Mucosa of descending colon (tissue), 3 donors: ENCODE measurements around the gene GDI1. TPM values are rescaled to one million over a fixed set of nuclear protein-coding genes. Genes with fewer than 3 reads are reported as not detected.

Source experiments
- ATAC-seq: fragments of 200-7000 bp; cut with Tn5 transposase; one replicate; pipeline ENCODE4 v1.9.1; 2020; ENCODE audit warnings: mild to moderate bottlenecking, moderate library complexity
- DNase-seq, 3 donors: peaks; one replicate each; pipeline ENCODE4 v3.0.0-alpha.2; 2020
- H3K36me3 ChIP-seq: fragments of 200-600 bp; one replicate; pipeline ENCODE4 v1.8.0; 2021; ENCODE audit warnings: low read depth, mild to moderate bottlenecking
- H3K4me1 ChIP-seq: fragments of 200-600 bp; one replicate; pipeline ENCODE4 v1.8.0; 2021; ENCODE audit warnings: low read depth, mild to moderate bottlenecking
- H3K4me3 ChIP-seq: fragments of 200-600 bp; one replicate; pipeline ENCODE4 v1.8.0; 2021; ENCODE audit warnings: mild to moderate bottlenecking
- H3K9me3 ChIP-seq: fragments of 200-600 bp; one replicate; pipeline ENCODE4 v1.8.0; 2021; ENCODE audit warnings: mild to moderate bottlenecking
- intact Hi-C, 2 donors: fragments of 100-400 bp; cut with DNase I in 1 of 2; cut with micrococcal nuclease in 1 of 2; formaldehyde crosslinking; loops; one replicate each; pipeline versions ENCODE4 v1.11.0 to v1.11.1; 2022; cut with DNase I, micrococcal nuclease
- total RNA-seq, 3 donors: library from RNA; stranded (reverse); fragmentation: NEBNext Ultra II Directional in 2 of 3; extraction: Animal tissue kit (Norgen Biotek cat#: 25700) in 2 of 3; gene quantifications; one replicate each; pipeline versions ENCODE4 v1.2.1 to v1.2.4, GENCODE V29; 2021 to 2023
- TF ChIP-seq, protein P1 (sequence below): fragments of 200-600 bp; IDR thresholded peaks from one replicate; pipeline ENCODE4 v1.8.0; 2022; ENCODE audit warnings: antibody characterized with exemption, mild to moderate bottlenecking
- donor health status: DM: no; HTN: no; CAD: no; lungs with moderate emphysema.
- donor health status: DM: no; HTN: no; CAD: no.
- donor health status: DM: no; HTN: yes; CAD: no.

GDI1 gene
- total RNA-seq, 3 donors from 2014 or later: 67.1 to 117 (median 68.1) TPM

DNA sequence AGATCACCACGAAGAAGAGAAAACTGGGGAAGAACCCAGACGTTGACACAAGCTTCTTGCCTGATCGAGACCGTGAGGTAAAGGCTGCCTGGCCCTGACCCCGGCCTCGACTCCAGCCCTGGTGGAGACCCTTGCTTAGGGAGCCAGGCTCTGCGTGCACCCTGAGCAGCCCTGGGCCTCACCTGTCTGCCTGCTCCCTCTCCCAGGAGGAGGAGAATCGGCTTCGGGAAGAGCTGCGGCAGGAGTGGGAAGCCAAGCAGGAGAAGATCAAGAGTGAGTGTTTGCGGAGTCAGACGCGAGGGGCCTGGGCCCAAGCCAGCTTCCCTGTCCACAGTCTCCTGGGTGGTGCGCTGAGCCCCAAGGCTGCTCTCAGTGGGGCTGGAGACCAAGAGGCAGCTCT lies 11.5 kb downstream of the GDI1 start:
- ATAC-seq: no peak
- TF ChIP-seq, protein P1, sequence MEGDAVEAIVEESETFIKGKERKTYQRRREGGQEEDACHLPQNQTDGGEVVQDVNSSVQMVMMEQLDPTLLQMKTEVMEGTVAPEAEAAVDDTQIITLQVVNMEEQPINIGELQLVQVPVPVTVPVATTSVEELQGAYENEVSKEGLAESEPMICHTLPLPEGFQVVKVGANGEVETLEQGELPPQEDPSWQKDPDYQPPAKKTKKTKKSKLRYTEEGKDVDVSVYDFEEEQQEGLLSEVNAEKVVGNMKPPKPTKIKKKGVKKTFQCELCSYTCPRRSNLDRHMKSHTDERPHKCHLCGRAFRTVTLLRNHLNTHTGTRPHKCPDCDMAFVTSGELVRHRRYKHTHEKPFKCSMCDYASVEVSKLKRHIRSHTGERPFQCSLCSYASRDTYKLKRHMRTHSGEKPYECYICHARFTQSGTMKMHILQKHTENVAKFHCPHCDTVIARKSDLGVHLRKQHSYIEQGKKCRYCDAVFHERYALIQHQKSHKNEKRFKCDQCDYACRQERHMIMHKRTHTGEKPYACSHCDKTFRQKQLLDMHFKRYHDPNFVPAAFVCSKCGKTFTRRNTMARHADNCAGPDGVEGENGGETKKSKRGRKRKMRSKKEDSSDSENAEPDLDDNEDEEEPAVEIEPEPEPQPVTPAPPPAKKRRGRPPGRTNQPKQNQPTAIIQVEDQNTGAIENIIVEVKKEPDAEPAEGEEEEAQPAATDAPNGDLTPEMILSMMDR: no peak
- Histone ChIP-seq H3K36me3 (no peaks in the 10 kb centered on the region), H3K9me3 (no peaks in the 10 kb centered on the region), H3K4me1 (peaks cover 6% of the 10 kb centered on the region), H3K4me3 (no peak overlapping the region)
- no peak for DNase-seq
- intact Hi-C loops: no loop called here

DNA sequence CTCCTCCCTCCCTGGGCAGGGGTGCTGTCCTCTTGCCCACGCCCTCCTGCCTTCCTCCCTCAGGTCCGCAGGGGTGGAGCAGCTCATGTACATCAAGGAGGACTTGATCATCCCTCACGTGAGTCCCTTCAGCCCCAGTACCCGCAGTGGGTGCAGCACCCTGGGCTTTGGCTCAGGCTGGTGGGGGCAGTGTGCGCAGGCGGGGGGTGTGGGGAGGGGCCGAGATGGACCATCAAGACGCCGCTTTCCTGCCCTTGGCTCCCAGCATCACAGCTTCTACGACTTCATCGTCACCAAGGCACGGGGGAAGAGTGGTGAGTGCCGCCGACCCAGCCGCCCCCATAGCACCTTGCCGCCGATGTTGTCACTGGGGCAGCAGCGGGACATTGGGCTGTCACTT lies 12.7 kb downstream of the GDI1 start:
- Histone ChIP-seq H3K9me3 (no peaks in the 10 kb centered on the region), H3K4me1 (peaks cover 6% of the 10 kb centered on the region), H3K4me3 (no peak overlapping the region), H3K36me3 (no peaks in the 10 kb centered on the region)
- ATAC-seq (no peak), DNase-seq (no peak)
- TF ChIP-seq, protein P1: no peak
- intact Hi-C loops: no loop called here

DNA sequence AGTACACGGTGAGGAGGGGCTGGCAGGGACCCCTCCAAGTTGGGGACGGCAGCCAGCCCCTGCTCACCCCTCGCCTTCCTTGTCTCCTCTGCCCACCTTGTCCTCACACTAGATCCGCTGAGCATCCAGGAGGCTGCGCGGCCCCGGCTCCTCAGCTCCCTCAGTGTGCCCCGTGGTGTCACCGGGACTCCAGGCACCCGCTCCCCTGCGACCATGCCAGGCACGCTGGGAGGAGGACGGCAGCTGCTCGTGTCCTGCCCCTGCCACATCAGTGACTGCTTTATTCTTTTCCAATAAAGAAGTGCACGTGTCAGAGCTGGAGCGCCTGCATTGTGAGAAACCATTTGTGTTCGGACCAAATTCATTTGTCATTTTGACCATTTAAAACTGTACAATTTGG lies 13.4 kb downstream of the GDI1 start:
- H3K36me3 ChIP-seq: no peaks in the 10 kb centered on the region
- TF ChIP-seq, protein P1: no peak

DNA sequence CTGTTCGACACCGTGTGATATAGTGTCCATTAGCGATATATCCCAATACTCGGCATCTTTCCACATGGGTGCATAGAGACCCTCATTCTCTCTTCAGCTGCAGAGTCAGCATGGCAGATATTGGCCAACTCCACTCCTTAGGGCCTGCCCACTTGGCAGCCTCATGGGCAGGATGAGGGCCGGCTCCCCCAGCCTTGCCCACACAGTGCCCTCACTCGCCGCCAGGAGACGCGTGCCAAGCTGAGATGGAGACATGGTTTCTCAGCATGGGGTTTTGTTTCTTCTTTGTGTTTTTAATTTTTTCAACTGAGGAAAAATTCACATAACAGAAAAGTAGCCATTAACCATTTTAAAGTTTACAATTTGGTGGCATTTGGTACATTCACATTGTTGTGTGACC lies 15.9 kb downstream of the GDI1 start:
- H3K36me3 ChIP-seq: no peaks in the 10 kb centered on the region
- DNase-seq: no peak
- TF ChIP-seq, protein P1: no peak
- no peaks in the 10 kb centered on the region for H3K9me3 ChIP-seq
- H3K4me1 ChIP-seq: no peaks in the 10 kb centered on the region
- no peak overlapping the region for H3K4me3 ChIP-seq
- no peak for ATAC-seq
- intact Hi-C loops: no loop called here

More for the DNA sequence above, 13.4 kb downstream of the GDI1 start:
- H3K9me3 ChIP-seq: no peaks in the 10 kb centered on the region
- no peak for DNase-seq
- no peak overlapping the region for H3K4me3 ChIP-seq
- peaks cover under 1% of the 10 kb centered on the region for H3K4me1 ChIP-seq
- intact Hi-C loops: no loop called here
- ATAC-seq: no peak

DNA sequence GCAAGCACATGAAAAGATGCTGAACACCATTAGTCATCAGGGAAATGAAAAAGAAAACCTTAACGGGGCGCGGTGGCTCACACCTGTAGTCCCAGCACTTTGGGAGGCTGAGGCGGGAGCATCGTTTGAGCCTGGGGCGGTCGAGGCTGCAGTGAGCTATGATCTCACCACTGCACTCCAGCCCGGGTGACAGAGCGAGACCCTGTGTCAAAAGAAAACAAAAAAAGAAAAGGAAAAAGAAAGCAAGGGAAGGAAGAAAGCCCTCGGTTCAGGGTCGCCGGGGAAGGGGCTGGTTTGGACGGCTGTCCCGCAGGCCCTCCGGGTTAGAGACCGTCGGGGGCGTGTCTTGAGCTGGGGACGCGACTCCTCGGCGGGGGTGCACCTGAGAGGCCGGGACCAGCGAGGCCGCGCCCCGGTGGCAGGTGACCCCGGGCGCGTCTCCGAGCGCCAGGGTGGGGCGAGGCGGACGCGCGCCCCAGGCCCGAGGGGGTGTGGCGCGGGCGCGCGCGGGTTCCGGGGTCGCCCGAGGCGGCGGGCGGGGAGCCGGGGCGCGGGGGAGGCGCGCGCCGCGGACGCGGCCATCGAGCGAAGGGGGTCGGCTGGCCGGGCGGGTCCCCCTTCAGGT lies 20.6 kb downstream of the GDI1 start:
- intact Hi-C loops: no loop called here
- DNase-seq: peak; percentile 58 to 79 (median 78)
- H3K4me1 ChIP-seq: no peaks in the 10 kb centered on the region
- peak overlapping the region; percentile 38 for H3K4me3 ChIP-seq
- H3K36me3 ChIP-seq: no peaks in the 10 kb centered on the region
- TF ChIP-seq, protein P1: no peak
- peak; percentile 77 for ATAC-seq
- H3K9me3 ChIP-seq: no peaks in the 10 kb centered on the region
